Measurements from ENCODE around the gene SOBP.

Gene SOBP

DNA sequence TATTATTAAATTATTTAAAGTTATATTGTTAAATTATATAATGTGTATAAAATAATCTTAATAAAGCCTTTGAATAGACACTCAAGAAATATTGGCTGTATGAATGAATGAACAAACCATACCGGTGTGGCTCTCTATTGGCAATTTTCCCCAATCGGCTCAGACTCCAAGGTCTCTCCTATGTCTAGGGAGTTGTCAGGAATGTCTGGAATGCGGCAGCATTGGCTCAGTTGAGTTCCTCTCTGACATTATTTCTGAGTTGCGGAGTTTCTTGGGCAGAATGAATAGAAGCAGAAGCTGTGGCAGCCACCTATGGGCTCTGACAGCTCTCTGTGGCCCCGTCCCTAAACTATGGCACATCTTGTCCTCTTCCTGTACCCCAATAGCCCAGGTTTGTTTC lies 111.0 kb downstream of the SOBP start:
- DNase-seq (ENCODE audit: low spot score), result no peak
- TF ChIP-seq CTCF (IDR thresholded peaks at IDR 0.05; ENCODE audit: extremely low read depth, missing control alignments), result no peak

DNA sequence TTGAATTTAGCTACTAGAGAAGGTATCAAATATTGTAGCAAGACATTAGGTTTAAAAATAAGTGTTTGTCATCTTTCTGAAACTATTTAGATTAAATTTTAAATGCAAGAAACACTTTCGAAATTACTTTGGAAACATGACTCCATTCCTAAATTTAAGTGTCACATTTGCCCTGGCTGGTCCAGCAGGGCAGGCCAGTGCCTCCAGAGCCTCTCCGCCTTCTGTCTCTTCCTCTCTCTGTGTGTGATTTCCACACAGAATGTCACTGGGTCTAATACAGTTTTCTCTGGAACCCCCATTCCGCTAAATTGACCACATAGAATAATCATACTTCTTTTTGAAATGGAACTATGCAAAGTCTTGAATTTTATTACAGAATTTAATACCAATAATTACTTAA lies 111.5 kb downstream of the SOBP start:
- TF ChIP-seq CTCF (IDR thresholded peaks at IDR 0.05; ENCODE audit: extremely low read depth, missing control alignments), result no peak
- DNase-seq (ENCODE audit: low spot score), result no peak

DNA sequence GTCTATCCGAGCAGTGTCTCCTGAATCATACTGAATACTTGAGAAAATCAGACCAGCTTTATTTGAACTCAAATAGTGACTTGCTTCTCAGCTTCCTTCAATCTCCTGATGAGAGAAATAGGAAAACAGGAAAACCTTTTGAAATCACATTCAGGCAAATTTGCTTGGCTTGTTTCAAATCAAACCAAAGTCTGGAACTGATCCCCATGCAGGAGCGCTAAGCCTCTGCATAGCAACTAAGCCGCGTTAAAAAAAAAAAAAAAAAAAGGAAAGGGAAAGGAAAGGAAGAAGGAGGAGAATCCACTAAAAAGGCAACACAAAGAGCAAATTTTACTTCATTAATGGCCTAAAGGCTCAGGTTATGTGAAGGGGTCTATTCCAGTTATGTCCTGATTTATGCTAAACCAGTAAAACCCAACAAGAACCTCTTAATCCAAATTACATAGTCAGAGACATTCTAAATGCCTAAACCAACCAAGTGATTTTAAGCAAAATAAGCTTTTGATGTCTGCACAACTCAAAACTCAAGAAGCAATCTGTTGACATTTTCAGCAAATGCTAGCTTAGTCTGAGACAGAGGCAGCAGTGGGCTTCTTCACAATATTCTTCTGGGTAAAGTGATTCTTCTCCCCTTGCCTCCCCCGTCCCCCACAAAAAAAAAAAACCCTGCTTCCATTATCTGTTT lies 112.5 kb downstream of the SOBP start:
- no peak for TF ChIP-seq CTCF (IDR thresholded peaks at IDR 0.05; ENCODE audit: extremely low read depth, missing control alignments)

DNA sequence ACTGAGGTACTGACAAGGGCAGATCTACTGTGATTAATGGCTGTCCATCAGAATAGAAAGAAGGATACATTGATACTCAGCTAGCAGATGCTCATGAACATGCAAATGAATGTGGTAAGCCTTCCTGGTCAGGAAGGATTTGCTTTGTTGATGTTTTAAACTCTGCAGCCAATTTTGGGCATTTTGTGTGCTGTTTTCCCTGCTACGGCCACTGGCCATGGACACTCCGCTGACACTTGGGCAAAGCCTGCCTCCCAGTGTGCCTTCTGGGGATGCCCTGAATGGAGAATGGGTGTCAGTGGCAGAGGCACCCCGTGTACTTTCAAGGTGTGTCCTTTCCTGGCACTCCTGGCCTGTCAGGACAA lies 113.1 kb downstream of the SOBP start:
- no peak for TF ChIP-seq CTCF (IDR thresholded peaks at IDR 0.05; ENCODE audit: extremely low read depth, missing control alignments)
- DNase-seq (ENCODE audit: low spot score), result no peak

More for the DNA sequence above, 112.5 kb downstream of the SOBP start:
- DNase-seq (ENCODE audit: low spot score), result no peak

DNA sequence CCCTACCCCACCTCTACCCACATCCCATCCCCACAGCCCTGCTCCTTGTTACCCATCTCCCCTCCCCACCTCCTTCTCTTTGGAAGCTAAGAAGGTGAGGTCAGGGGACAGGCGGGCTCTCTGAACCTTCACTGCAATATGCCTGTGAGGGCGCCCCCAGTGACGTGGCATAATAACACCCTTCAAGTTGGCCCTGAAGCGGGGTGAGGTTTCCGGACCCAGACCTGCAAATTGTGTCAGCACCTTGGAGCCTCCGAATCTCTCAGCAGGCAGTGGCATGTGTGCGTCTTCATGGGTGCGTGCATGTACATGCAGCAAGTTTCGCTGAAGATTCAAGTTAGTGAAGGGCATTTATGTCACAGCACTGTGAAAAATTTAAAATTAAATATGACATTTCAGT lies 114.6 kb downstream of the SOBP start:
- no peak for TF ChIP-seq CTCF (IDR thresholded peaks at IDR 0.05; ENCODE audit: extremely low read depth, missing control alignments)
- DNase-seq (ENCODE audit: low spot score), result no peak

GRCh38 chr6:107606407-107606806 lies 116.5 kb downstream of the SOBP start:
- no peak for DNase-seq (ENCODE audit: low spot score)
- no peak for TF ChIP-seq CTCF (IDR thresholded peaks at IDR 0.05; ENCODE audit: extremely low read depth, missing control alignments)

GRCh38 chr6:107607116-107607515 lies 117.2 kb downstream of the SOBP start:
- no peak for TF ChIP-seq CTCF (IDR thresholded peaks at IDR 0.05; ENCODE audit: extremely low read depth, missing control alignments)
- DNase-seq (ENCODE audit: low spot score), result no peak

Data from GM20000 (cell line).